Omental fat pad (tissue), 4 donors: Measurements from ENCODE around the gene SMPDL3B. TPM values are rescaled to one million over a fixed set of nuclear protein-coding genes. Genes with fewer than 3 reads are reported as not detected.
"Not testable (repeated sequence)": the region's sequence is repeated elsewhere in the genome, so short reads cannot be mapped to it uniquely, and the experiment has no call there.

Experiments used
- ATAC-seq: fragments of 150-250 bp; one replicate; pipeline ENCODE4 v1.9.1; 2016; ENCODE audit warnings: mild to moderate bottlenecking, moderate library complexity; ENCODE audit not compliant: low FRiP score
- DNase-seq: peaks from one replicate; pipeline ENCODE4 v3.0.0-alpha.2; 2019; ENCODE audit warnings: low spot score
- CTCF ChIP-seq, 3 donors: fragments of 450-650 bp; IDR thresholded peaks; one replicate each; pipeline ENCODE4 v1.5.1; 2016 to 2017; ENCODE audit warnings: antibody characterized with exemption in 3 of 3, mild to moderate bottlenecking in 3 of 3, moderate library complexity in 2 of 3
- total RNA-seq, 4 donors: library from RNA; depleted of rRNA; stranded (reverse); fragments of >200 nt; gene quantifications; one replicate each; pipeline ENCODE4 v1.1.0, GENCODE V29; 2016

The SMPDL3B gene
- total RNA-seq, 4 donors from 2014 or later: 0.63 to 17.2 (median 3.6) TPM

DNA sequence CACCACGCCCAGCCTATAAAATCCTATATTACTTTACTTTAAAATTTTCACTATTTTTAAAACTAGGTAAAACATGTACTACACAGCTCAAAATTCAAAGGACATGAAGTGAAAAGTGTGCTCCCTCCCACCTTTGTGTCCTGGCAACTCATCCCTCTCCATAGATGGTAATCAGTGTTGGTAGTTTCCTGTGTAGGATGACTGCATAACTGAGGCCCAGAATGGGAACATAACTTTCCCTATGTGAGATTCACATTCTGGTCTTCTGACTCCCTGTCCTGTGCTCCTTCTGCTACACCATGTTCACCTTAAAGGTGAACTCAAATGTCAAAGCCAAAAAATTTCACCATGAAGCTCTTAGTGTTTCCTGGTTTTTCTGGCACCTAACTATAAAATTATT lies 64.3 kb downstream of the SMPDL3B start:
- TF ChIP-seq CTCF (IDR thresholded peaks at IDR 0.05): no peak
- no peak for ATAC-seq
- no peak for DNase-seq

DNA sequence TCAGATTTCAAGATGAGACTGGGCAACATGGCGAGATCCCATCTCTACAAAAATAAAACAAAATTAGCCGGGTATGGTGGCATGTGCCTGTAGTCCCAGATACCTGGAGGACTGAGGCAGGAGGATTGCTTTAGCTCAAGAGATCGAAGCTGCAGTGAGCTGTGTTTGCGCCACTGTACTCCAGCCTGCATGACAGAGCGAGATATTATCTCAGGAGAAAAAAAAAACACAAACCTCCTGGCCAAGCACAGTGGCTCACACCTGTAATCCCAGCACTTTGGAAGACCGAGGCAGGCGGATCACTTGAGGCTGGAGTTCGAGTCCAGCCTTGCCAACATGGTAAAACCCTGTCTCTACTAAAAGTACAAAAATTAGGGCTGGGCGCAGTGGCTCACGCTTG lies 67.8 kb downstream of the SMPDL3B start:
- DNase-seq (no peak), ATAC-seq (no peak)
- TF ChIP-seq CTCF (IDR thresholded peaks at IDR 0.05): no peak

DNA sequence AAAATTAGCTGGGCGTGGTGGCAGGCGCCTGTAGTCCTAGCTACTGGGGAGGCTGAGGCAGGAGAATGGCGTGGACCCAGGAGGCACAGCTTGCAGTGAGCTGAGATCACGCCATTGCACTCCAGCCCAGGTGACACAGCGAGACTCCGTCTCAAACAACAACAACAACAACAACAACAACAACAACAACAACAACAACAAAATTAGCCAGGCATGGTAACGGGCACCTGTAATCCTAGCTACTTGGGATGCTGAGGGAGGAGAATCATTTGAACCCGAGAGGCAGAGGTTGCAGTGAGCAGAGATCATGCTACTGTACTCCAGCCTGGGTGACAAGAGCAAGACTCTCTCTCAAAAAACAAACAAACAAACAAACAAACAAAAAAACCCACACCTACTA lies 68.3 kb downstream of the SMPDL3B start:
- DNase-seq, ATAC-seq: not testable (repeated sequence)

Other genes starting within 250 kb of the SMPDL3B start
- gene FAM76A, start 209.0 kb upstream of the SMPDL3B start, total RNA-seq: 10 to 100 TPM; 17.4 to 30.0 (median 20.0) TPM
- gene STX12, start 161.8 kb upstream of the SMPDL3B start, total RNA-seq: 100 to 1,000 TPM in 1 of 4 donors, 10 to 100 TPM in 3; 78.5 to 116 (median 95.7) TPM
- 10 to 100 TPM; 24.6 to 43.7 (median 33.5) TPM for gene PPP1R8, start 104.2 kb upstream of the SMPDL3B start, total RNA-seq
- 100 to 1,000 TPM in 1 of 4 donors, 10 to 100 TPM in 3; 50.2 to 103 (median 77.0) TPM for gene THEMIS2, start 62.5 kb upstream of the SMPDL3B start, total RNA-seq
- gene RPA2, start 20.4 kb upstream of the SMPDL3B start, total RNA-seq: 10 to 100 TPM; 14.9 to 32.6 (median 19.9) TPM
- 1 to 10 TPM; 4.3 to 9.6 (median 4.8) TPM for gene XKR8, start 25.0 kb downstream of the SMPDL3B start, total RNA-seq
- gene EYA3, start 153.6 kb downstream of the SMPDL3B start, total RNA-seq: 10 to 100 TPM in 3 of 4 donors, 1 to 10 TPM in 1; 7.5 to 19.6 (median 14.6) TPM
- gene PTAFR, start 241.7 kb downstream of the SMPDL3B start, total RNA-seq: 10 to 100 TPM in 3 of 4 donors, 1 to 10 TPM in 1; 8.2 to 28.3 (median 19.0) TPM